GM19025 (cell line): ENCODE results near the gene MYEF2.

Source experiments
- ATAC-seq: cut with Tn5 transposase; IDR thresholded peaks from one replicate; pipeline ENCODE4 v1.9.1; 2021; ENCODE audit warnings: mild to moderate bottlenecking, low read depth, moderate library complexity; ENCODE audit not compliant: unreplicated experiment

Gene MYEF2

DNA sequence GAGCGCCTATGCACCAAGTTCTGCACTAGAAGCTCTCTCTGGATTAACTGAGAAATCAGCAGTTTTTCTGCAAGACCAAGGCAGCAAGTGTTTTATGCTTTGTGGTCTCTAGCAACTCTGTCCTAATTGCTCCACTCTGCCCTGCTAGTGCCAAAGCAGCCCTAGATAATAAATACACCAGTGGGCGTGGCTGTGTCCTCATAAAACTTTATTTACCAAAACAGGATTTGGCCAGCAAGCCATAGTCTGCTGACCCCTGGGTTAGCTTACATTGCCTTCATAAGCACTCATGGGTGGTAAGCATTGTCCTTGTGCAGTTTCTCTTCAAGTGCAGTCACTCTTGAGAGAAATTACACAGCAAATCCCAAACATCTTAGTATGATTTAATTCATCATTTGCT, 88.0 kb downstream of the MYEF2 start:
- no peak for ATAC-seq

DNA sequence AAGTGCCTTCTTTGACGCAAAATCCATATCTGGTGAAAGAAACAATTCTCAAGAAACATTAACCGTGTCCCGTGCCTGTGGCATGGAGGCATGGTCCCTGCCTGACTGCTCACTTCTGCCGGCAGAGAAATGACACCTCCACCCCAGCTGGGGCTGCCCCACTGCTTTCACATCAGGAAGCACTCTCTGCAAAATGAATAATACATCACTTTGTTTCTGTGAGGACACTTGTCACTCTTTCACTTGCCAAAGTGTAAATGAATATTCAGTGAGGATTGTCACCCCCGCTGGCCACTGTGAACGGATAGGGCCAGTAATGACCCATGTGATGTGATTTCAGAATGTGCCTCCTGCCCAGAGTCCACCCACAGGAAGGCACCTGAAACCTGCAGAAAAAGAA, 88.4 kb downstream of the MYEF2 start:
- peak; percentile 71 for ATAC-seq

DNA sequence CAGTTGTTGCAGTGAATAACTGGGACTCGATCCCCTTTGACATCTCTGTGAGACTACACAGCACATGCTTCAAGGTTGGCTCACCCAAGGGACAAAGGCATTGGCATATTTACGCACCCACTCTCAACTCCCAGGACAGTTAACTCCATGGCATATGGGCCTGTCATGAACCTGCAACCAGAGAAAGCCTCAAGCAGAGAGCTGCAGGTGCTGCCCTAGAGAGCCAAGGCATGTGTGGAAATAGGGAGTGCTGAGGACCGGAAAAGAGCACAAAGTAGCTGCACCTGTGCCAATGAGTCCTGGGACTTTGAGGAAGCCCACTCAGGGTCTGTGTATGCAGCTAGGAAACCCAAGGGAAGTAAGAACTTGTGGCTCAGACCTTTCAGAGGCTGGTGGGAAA, 90.3 kb downstream of the MYEF2 start:
- ATAC-seq: no peak

DNA sequence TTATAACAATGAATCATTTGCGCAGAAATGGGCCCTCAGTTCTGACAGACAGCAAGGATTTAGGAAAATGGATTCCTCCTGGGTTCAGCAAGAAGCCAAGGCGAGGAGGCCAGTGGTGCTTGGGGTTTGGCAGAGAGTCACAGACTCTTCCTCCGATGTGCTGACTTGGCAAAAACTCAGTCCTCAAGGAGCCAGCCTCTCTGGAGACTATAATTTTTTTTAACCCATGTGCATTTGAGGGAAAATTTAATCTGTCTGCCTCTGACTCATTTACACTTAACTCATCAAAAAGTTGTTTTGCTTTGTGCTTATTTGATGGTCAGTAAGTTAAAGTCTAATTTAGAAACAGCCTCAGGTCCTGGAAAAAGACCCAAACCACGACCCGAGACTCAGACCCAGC, 91.5 kb downstream of the MYEF2 start:
- no peak for ATAC-seq

DNA sequence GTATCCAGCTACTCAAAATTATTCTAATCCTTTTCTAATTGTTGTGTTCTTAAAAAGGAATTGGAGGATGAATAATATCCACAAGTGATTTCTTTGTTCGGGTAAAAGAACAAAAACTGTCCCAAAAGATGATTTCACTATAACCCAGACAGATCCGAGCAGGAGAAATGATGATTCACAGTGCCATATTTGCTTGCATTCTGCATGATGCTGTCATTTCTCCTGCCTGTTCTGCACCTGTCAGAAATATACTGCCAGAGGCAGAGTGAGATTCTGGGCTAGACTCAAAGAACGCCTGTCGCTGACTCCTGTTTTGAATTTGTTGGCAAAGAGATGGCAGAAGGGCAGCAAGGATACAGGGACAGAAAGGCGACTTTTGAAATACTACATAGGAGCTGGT, 92.0 kb downstream of the MYEF2 start:
- ATAC-seq: no peak

DNA sequence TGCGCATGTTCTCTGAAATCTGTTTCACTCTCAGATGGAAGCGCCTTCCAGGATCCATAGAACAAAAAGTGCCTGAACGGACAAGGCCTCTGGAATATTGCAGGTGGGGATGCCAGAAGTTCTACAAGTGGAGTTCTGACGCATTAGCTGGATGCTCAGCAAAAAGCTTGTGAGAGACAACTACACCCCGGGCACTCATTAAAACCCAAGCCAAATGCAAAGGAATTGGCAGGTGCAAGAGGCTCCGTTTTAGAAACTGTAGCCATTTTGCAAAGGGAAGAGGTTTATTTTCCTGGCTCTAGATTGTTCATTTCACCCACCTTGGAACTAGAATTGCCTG, 92.5 kb downstream of the MYEF2 start:
- no peak for ATAC-seq

DNA sequence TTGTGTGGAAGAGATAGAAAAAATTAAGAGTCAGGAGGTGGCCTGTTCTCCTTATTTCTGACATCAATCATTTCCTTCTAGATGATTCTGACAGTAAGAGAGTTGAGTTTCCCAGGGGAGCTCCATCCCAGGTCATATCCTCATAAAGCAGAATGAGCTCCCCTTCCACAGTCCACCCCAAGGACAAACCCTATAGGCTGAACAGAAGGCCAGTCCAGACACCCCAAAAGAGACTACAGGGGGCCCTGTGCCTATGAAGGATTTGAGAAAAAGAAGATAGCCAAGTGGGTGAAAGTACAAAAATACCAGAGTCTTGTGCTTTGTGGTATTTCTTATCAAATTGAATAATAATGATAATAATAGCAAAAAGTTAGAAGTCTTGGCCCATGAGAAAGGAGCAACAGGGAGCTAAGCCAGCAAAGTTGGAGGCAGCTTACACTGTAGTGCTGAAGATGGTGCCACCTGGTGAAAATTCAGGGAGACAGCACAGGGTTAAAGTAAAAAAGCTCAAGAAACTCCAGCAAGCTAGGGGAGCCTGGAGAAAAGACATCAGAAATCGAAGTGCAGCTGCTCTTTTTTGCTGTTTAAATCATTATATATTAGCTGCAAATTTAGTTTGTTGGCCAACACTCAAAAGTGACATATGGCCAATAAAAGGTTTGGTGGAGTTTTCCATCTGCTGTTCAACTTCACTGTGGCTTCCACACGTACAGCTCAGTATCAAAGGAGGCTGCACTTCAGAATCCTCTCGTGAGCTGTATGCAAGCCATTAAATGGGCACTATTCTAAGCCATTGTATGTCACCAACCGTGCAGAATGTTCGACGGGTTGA, 93.1 kb downstream of the MYEF2 start:
- no peak for ATAC-seq
